Kidney epithelial cell (primary cell): ENCODE results near the gene SUSD5. TPM values are rescaled to one million over a fixed set of nuclear protein-coding genes. Genes with fewer than 3 reads are reported as not detected.
A peak's percentile ranks its signal among the peaks of the same experiment; 100 is the strongest.

Experiments used
- DNase-seq: peaks from one replicate; pipeline ENCODE4 v3.0.0-alpha.2; 2010; ENCODE audit warnings: low read depth
- H3K27me3 ChIP-seq: 2 replicates; pipeline ENCODE4 v1.6.0; 2011; ENCODE audit warnings: low read length; ENCODE audit not compliant: control insufficient read depth, insufficient read depth
- H3K36me3 ChIP-seq: 2 replicates; pipeline ENCODE4 v1.5.1; 2011; ENCODE audit warnings: low read length; ENCODE audit not compliant: control insufficient read depth, insufficient read depth
- H3K4me3 ChIP-seq: 2 replicates; pipeline ENCODE4 v1.5.1; 2011; ENCODE audit warnings: low read depth, mild to moderate bottlenecking, control low read depth, low read length
- total RNA-seq: library from RNA; depleted of rRNA; stranded (reverse); fragments of >200 nt; gene quantifications from 2 replicates; pipeline ENCODE4 v1.2.3, GENCODE V29; 2015
- TF ChIP-seq, protein P1 (sequence below): IDR thresholded peaks from 2 replicates; pipeline ENCODE4 v1.5.1; 2011; ENCODE audit warnings: mild to moderate bottlenecking, moderate library complexity, low read length, control low read depth, inconsistent platforms; ENCODE audit not compliant: insufficient read depth, poor library complexity, severe bottlenecking

The SUSD5 gene
- total RNA-seq, 1 donor from 2014 or later: 2.0 TPM

DNA sequence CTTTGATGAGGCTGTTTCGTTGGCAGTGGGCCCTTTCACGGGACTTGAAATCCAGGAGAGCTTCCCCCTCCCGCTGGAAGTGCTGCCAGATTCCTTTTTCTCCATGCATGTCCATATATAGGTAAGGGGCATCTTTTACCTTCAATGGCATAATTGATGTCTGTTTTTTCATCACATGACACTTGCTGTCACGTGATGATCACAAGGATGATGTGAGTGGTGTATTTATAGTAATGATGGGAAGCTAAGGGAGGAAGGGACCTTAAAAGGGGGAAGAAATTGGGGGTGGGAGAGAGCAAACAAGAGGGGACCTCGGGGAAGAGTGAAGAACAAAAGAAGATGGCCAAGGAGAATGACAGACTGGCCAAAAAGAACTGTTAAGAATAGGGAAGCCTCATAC, 11.3 kb upstream of the SUSD5 start:
- TF ChIP-seq, protein P1, sequence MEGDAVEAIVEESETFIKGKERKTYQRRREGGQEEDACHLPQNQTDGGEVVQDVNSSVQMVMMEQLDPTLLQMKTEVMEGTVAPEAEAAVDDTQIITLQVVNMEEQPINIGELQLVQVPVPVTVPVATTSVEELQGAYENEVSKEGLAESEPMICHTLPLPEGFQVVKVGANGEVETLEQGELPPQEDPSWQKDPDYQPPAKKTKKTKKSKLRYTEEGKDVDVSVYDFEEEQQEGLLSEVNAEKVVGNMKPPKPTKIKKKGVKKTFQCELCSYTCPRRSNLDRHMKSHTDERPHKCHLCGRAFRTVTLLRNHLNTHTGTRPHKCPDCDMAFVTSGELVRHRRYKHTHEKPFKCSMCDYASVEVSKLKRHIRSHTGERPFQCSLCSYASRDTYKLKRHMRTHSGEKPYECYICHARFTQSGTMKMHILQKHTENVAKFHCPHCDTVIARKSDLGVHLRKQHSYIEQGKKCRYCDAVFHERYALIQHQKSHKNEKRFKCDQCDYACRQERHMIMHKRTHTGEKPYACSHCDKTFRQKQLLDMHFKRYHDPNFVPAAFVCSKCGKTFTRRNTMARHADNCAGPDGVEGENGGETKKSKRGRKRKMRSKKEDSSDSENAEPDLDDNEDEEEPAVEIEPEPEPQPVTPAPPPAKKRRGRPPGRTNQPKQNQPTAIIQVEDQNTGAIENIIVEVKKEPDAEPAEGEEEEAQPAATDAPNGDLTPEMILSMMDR: no peak
- DNase-seq: no peak
- peaks cover 3% of the 10 kb centered on the region for H3K27me3 ChIP-seq
- no peaks in the 10 kb centered on the region for H3K36me3 ChIP-seq
- H3K4me3 ChIP-seq: no peak overlapping the region

DNA sequence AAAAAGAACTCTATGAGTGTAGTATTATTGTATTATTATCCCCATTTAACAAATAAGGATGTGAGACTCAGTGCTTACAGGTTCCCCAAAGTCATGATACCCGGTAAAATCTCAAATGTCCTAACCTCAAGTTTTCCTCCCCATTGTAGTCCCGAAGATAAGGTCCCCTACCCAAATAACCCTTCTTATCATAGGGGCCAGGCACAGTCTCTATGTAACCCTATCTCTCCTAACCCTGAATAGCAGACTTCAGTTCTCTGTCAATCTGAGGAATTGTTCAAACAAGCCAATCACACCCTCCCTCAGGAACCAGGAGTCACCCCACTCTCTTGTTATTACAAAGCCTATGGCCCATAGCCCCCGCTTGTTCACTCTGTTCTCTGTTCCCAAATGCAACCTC, 10.5 kb upstream of the SUSD5 start:
- no peaks in the 10 kb centered on the region for H3K36me3 ChIP-seq
- peaks cover 3% of the 10 kb centered on the region for H3K27me3 ChIP-seq
- no peak overlapping the region for H3K4me3 ChIP-seq
- DNase-seq: no peak
- TF ChIP-seq, protein P1: no peak

DNA sequence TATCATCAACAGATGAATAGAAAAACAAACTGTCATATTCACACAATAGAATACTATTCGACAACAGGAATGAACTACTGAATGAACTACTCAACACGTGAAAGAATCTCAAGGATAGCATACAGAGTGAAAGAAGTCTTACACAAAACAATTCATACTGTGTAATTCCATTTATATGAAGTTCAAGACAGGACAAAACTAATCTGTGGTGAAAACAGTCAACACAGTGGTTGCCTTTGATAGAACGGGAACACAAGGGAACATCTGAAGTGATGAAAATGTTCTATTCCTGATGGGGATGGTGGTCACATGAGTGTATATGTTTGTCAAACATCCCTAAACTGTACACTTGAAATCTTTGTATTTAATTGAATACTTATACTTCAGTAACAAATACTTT, 2.6 kb upstream of the SUSD5 start:
- no peaks in the 10 kb centered on the region for H3K36me3 ChIP-seq
- peaks cover 20% of the 10 kb centered on the region for H3K27me3 ChIP-seq
- no peak for DNase-seq
- TF ChIP-seq, protein P1: no peak
- no peak overlapping the region for H3K4me3 ChIP-seq

DNA sequence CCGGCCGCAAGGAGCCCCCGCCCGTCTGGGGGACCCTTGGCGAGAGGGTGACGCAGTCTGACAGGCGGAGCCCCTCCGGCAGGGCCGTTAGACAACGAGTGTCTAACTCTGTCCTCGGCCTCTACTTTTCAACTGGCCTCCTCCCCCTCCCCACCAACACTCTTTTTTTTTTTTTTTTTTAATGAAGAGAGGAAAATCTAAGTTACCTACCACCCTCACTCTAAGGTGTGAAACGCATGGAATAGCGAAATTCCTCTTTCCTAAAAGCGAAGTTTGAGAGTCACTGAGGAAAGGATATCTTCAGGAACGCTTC, 521 bp upstream of the SUSD5 start:
- TF ChIP-seq, protein P1: no peak
- Histone ChIP-seq H3K4me3 (peak overlapping the region; percentile 55), H3K27me3 (peaks cover 20% of the 10 kb centered on the region), H3K36me3 (no peaks in the 10 kb centered on the region)
- DNase-seq: no peak

DNA sequence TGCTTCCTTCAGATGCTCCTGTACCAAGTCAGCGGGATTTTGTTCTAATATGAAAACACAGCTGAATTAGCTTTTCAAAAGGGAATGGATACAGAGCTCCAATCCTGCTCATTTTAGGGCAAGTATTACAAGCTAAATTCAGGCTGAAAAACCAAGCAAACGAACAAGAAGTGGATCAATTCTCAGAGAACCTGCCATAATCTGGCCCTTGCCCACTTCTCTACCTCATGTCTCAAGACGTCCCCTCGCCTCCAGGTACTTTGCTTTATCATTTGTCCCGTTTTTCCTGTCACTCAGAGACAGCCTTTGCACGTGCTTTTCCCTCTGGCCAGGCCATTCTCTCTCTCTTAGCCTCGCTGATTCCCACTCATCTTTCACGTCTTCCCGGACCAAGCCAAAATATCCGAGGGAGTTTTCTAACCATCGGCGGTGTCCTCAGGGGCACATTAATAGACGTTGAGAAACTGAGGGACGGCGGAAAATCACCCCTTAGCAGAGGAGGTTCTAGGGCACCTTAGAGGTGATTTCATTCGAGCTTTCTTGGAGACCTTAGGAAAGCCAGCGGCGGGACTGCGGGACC, 654 bp downstream of the SUSD5 start:
- no peak for DNase-seq

DNA sequence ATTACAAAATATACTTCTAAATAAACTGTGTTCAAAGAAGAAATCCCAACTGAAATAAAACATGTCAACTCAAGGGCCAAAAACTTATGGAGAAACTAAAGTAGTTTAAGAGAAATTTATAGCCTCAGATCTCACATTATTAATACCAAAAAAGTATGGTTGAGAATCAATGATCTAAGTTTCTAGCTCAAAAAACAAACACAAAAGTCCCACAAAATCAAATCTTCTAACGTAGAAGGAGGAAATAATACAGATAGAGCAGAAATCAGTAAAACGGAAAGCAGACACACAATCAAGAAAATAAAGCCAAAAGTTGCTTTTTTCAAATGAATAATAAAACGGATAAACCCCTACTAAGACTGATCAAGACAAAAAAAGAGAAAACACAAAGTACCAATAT, 2.9 kb downstream of the SUSD5 start:
- no peaks in the 10 kb centered on the region for H3K36me3 ChIP-seq
- DNase-seq: no peak
- TF ChIP-seq, protein P1: no peak
- no peak overlapping the region for H3K4me3 ChIP-seq
- H3K27me3 ChIP-seq: peaks cover 20% of the 10 kb centered on the region

More for the DNA sequence above, 654 bp downstream of the SUSD5 start:
- peaks cover 20% of the 10 kb centered on the region for H3K27me3 ChIP-seq
- H3K36me3 ChIP-seq: no peaks in the 10 kb centered on the region
- peak overlapping the region; percentile 55 for H3K4me3 ChIP-seq
- TF ChIP-seq, protein P1: no peak
